HG02973 (cell line): ENCODE data around the gene BTRC.

Experiments used
- ATAC-seq: cut with Tn5 transposase; IDR thresholded peaks from one replicate; pipeline ENCODE4 v1.9.1; 2021; ENCODE audit warnings: moderate library complexity; ENCODE audit not compliant: unreplicated experiment

BTRC gene

GRCh38 chr10:101476383-101476782, 122.4 kb downstream of the BTRC start:
- no peak for ATAC-seq

- no peak for ATAC-seq
Measured at GRCh38 chr10:101478956-101479355, 125.0 kb downstream of the BTRC start.

- ATAC-seq = no peak
Measured at GRCh38 chr10:101481256-101481655, 127.3 kb downstream of the BTRC start.

GRCh38 chr10:101482568-101482967, 128.6 kb downstream of the BTRC start:
- no peak for ATAC-seq

GRCh38 chr10:101484175-101484745, 130.3 kb downstream of the BTRC start:
- ATAC-seq = no peak

GRCh38 chr10:101485207-101485606, 131.2 kb downstream of the BTRC start:
- ATAC-seq = no peak

- ATAC-seq = no peak
Measured at GRCh38 chr10:101485681-101486554, 132.0 kb downstream of the BTRC start.

- ATAC-seq = no peak
Measured at GRCh38 chr10:101487399-101487798, 133.4 kb downstream of the BTRC start.

GRCh38 chr10:101489355-101489754, 135.4 kb downstream of the BTRC start:
- ATAC-seq = no peak

GRCh38 chr10:101490026-101490425, 136.1 kb downstream of the BTRC start:
- no peak for ATAC-seq

- no peak for ATAC-seq
Measured at GRCh38 chr10:101492205-101492604, 138.2 kb downstream of the BTRC start.

- no peak for ATAC-seq
Measured at GRCh38 chr10:101492814-101493213, 138.8 kb downstream of the BTRC start.

GRCh38 chr10:101493249-101493648, 139.3 kb downstream of the BTRC start:
- no peak for ATAC-seq

GRCh38 chr10:101493782-101494281, 139.9 kb downstream of the BTRC start:
- ATAC-seq = no peak

- ATAC-seq = no peak
Measured at GRCh38 chr10:101494650-101495049, 140.7 kb downstream of the BTRC start.

GRCh38 chr10:101495324-101495925, 141.5 kb downstream of the BTRC start:
- ATAC-seq = no peak

GRCh38 chr10:101504438-101504837, 150.5 kb downstream of the BTRC start:
- ATAC-seq = no peak

- no peak for ATAC-seq
Measured at GRCh38 chr10:101506829-101507661, 153.1 kb downstream of the BTRC start.

GRCh38 chr10:101507828-101508227, 153.9 kb downstream of the BTRC start:
- no peak for ATAC-seq

GRCh38 chr10:101511938-101512337, 158.0 kb downstream of the BTRC start:
- no peak for ATAC-seq

- no peak for ATAC-seq
Measured at GRCh38 chr10:101512738-101513137, 158.8 kb downstream of the BTRC start.
